ENCODE measurements around the gene IGFBP6. TPM values are rescaled to one million over a fixed set of nuclear protein-coding genes. Genes with fewer than 3 reads are reported as not detected.

Gene IGFBP6
- total RNA-seq: under 1 TPM in 1 of 2 experiments, not detected in 1; 0.37 TPM

GRCh38 chr12:53097564-53098353, at the start of gene IGFBP6:
IGFBP6 (plus strand) TSS chr12:53097667; CDS start chr12:53097718, 51 bp downstream.
- peaks cover 28% of the 10 kb centered on the region for H3K27me3 Mint-ChIP-seq
- no peaks in the 10 kb centered on the region for H3K9me3 Mint-ChIP-seq
- CTCF ChIA-PET: interaction anchor here (0.6 to 9.6 kb wide), 6 partner anchors 14 to 65 kb away, joined by 3 to 99 read pairs (median 4); no protein-coding TSS in a partner anchor
- H3K4me1 Mint-ChIP-seq: peaks cover 52% of the 10 kb centered on the region
- POLR2A ChIA-PET: no interaction called here
- no peaks in the 10 kb centered on the region for H3K36me3 Mint-ChIP-seq (ENCODE audit: low read depth)
- H3K4me3 Mint-ChIP-seq: peak within 1 kb of the TSS; percentile 65
- H3K27ac Mint-ChIP-seq: peak within 1 kb of the TSS; percentile 25
- DNase-seq: peak; percentile 66

- CTCF ChIA-PET: interaction anchor here (0.6 to 3.1 kb wide), 14 partner anchors 8 to 1082 kb away, joined by 3 to 20 read pairs (median 4); partner anchors contain the start of genes EIF4B and SOAT2
- Mint-ChIP-seq H3K27me3 (peaks cover 10% of the 10 kb centered on the region), H3K36me3 (ENCODE audit: low read depth) (no peaks in the 10 kb centered on the region), H3K27ac (peak overlapping the region; percentile 13), H3K9me3 (no peaks in the 10 kb centered on the region), H3K4me1 (peaks cover 30% of the 10 kb centered on the region), H3K4me3 (peak overlapping the region; percentile 32)
- POLR2A ChIA-PET: no interaction called here
- no peak for DNase-seq
These were observed 49.3 kb upstream of the IGFBP6 start for GRCh38 chr12:53048033-53048779.

GRCh38 chr12:53048780-53049401, 48.6 kb upstream of the IGFBP6 start:
- Mint-ChIP-seq H3K9me3 (no peaks in the 10 kb centered on the region), H3K4me3 (no peak overlapping the region), H3K4me1 (peaks cover 35% of the 10 kb centered on the region), H3K27me3 (peaks cover 10% of the 10 kb centered on the region), H3K27ac (no peak overlapping the region), H3K36me3 (ENCODE audit: low read depth) (no peaks in the 10 kb centered on the region)
- POLR2A ChIA-PET: no interaction called here
- CTCF ChIA-PET: interaction anchor here (0.6 to 3.1 kb wide), 8 partner anchors 8 to 1081 kb away, joined by 3 to 20 read pairs (median 4); partner anchors contain the start of gene EIF4B
- no peak for DNase-seq

GRCh38 chr12:53049571-53050318, 47.7 kb upstream of the IGFBP6 start, which contains the start of gene TNS2:
TNS2 (plus strand) TSS chr12:53050065; CDS start chr12:53050186, 121 bp downstream.
- DNase-seq: no peak
- Mint-ChIP-seq H3K9me3 (no peaks in the 10 kb centered on the region), H3K4me3 (no peak within 1 kb of the TSS), H3K27me3 (peaks cover 8% of the 10 kb centered on the region), H3K36me3 (ENCODE audit: low read depth) (no peaks in the 10 kb centered on the region), H3K27ac (peak within 1 kb of the TSS; percentile 60), H3K4me1 (peaks cover 40% of the 10 kb centered on the region)
- ChIA-PET CTCF (interaction anchor here (3.1 kb wide), 1 partner anchor 11 kb away, joined by 15 read pairs; no protein-coding TSS in a partner anchor), POLR2A (no interaction called here)

GRCh38 chr12:53050426-53051057, 46.9 kb upstream of the IGFBP6 start:
- CTCF ChIA-PET: interaction anchor here (1.4 kb wide), 1 partner anchor 16 kb away, joined by 7 read pairs; no protein-coding TSS in a partner anchor
- Mint-ChIP-seq H3K9me3 (no peaks in the 10 kb centered on the region), H3K36me3 (ENCODE audit: low read depth) (no peaks in the 10 kb centered on the region), H3K4me3 (no peak overlapping the region), H3K4me1 (peaks cover 41% of the 10 kb centered on the region), H3K27me3 (peaks cover 3% of the 10 kb centered on the region), H3K27ac (peak overlapping the region; percentile 7)
- POLR2A ChIA-PET: no interaction called here
- DNase-seq: no peak

- DNase-seq: no peak
- ChIA-PET CTCF (interaction anchor here (0.9 to 1.4 kb wide), 3 partner anchors 10 to 52 kb away, joined by 3 to 7 read pairs (median 3); partner anchors contain the start of gene SOAT2), POLR2A (no interaction called here)
- Mint-ChIP-seq H3K4me3 (no peak overlapping the region), H3K27ac (no peak overlapping the region), H3K27me3 (no peaks in the 10 kb centered on the region), H3K4me1 (peaks cover 35% of the 10 kb centered on the region), H3K36me3 (ENCODE audit: low read depth) (no peaks in the 10 kb centered on the region), H3K9me3 (no peaks in the 10 kb centered on the region)
These were observed 46.2 kb upstream of the IGFBP6 start for GRCh38 chr12:53051058-53051880.

GRCh38 chr12:53051881-53052412, 45.5 kb upstream of the IGFBP6 start:
- DNase-seq: no peak
- peaks cover 29% of the 10 kb centered on the region for H3K4me1 Mint-ChIP-seq

GRCh38 chr12:53052419-53053217, 44.8 kb upstream of the IGFBP6 start:
- DNase-seq: no peak
- ChIA-PET CTCF (interaction anchor here (0.8 to 4.5 kb wide), 11 partner anchors 8 to 269 kb away, joined by 3 to 33 read pairs (median 5); partner anchors contain the start of gene AAAS), POLR2A (no interaction called here)
- Mint-ChIP-seq H3K27ac (no peak overlapping the region), H3K9me3 (no peaks in the 10 kb centered on the region), H3K36me3 (ENCODE audit: low read depth) (no peaks in the 10 kb centered on the region), H3K4me1 (peaks cover 29% of the 10 kb centered on the region), H3K27me3 (no peaks in the 10 kb centered on the region), H3K4me3 (no peak overlapping the region)

More at GRCh38 chr12:53051881-53052412, 45.5 kb upstream of the IGFBP6 start:
- CTCF ChIA-PET: interaction anchor here (0.9 to 1.4 kb wide), 3 partner anchors 9 to 51 kb away, joined by 3 to 7 read pairs (median 3); partner anchors contain the start of gene SOAT2
- Mint-ChIP-seq H3K9me3 (no peaks in the 10 kb centered on the region), H3K27me3 (no peaks in the 10 kb centered on the region), H3K4me3 (no peak overlapping the region), H3K27ac (no peak overlapping the region), H3K36me3 (ENCODE audit: low read depth) (no peaks in the 10 kb centered on the region)
- POLR2A ChIA-PET: no interaction called here

GRCh38 chr12:53053218-53054111, 44.0 kb upstream of the IGFBP6 start:
- peaks cover 23% of the 10 kb centered on the region for H3K4me1 Mint-ChIP-seq

More at GRCh38 chr12:53053218-53054111, 44.0 kb upstream of the IGFBP6 start:
- no peaks in the 10 kb centered on the region for H3K27me3 Mint-ChIP-seq
- CTCF ChIA-PET: interaction anchor here (0.8 to 4.5 kb wide), 14 partner anchors 8 to 456 kb away, joined by 3 to 33 read pairs (median 5); partner anchors contain the start of genes AAAS and SOAT2
- no peaks in the 10 kb centered on the region for H3K9me3 Mint-ChIP-seq
- no peaks in the 10 kb centered on the region for H3K36me3 Mint-ChIP-seq (ENCODE audit: low read depth)
- H3K4me3 Mint-ChIP-seq: peak overlapping the region; percentile 88
- DNase-seq: peak; percentile 61
- POLR2A ChIA-PET: no interaction called here
- peak overlapping the region; percentile 91 for H3K27ac Mint-ChIP-seq

Data from activated CD4-positive, alpha-beta T cell treated with anti-CD3 and anti-CD28 coated beads, Interleukin-2, amount 10 ng/mL, durations not matched to agents 7 days and 5 days (primary cell).